ENCODE measurements around the gene FDXR.

FDXR gene

DNA sequence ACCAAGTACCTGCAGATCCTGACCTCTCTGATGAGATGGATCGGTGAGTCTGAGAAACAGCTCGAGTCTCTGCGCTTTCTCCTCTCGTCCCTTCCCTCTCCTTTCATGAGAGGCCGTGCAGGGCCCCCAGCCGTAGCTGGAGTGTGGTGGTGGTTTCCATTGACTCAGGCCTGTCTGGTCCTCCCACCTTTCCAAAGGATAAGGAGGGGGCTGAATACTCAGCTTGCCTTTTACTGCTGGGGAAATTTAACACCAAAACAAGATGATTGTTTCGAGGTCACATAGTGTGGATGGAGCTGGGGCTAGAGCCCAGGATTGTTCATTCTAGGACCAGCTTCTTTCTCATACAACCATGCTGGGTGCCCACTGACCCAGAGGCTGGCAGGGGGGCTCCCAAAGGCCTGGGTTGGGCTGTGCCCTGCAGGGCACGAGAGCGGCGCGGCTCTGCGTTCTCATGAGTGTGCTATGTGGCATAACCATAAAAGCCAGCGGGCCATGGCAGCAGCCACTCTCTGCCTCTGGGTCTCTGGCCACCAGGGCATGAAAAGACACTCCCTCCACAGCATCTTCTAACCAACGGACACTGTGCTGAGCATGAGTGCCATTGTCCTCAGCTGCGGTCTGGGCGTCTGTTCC is 52.9 kb downstream of the FDXR start:
- peaks cover 3% of the 10 kb centered on the region for H3K36me3 Mint-ChIP-seq (ENCODE audit: low read depth)
- peak; percentile 43 for DNase-seq
- H3K27me3 Mint-ChIP-seq (ENCODE audit: low read depth, poor library complexity) = peaks cover 4% of the 10 kb centered on the region
- H3K27ac Mint-ChIP-seq = peak overlapping the region; percentile 95
- peaks cover 96% of the 10 kb centered on the region for H3K4me1 Mint-ChIP-seq
- TF ChIP-seq, protein P1, sequence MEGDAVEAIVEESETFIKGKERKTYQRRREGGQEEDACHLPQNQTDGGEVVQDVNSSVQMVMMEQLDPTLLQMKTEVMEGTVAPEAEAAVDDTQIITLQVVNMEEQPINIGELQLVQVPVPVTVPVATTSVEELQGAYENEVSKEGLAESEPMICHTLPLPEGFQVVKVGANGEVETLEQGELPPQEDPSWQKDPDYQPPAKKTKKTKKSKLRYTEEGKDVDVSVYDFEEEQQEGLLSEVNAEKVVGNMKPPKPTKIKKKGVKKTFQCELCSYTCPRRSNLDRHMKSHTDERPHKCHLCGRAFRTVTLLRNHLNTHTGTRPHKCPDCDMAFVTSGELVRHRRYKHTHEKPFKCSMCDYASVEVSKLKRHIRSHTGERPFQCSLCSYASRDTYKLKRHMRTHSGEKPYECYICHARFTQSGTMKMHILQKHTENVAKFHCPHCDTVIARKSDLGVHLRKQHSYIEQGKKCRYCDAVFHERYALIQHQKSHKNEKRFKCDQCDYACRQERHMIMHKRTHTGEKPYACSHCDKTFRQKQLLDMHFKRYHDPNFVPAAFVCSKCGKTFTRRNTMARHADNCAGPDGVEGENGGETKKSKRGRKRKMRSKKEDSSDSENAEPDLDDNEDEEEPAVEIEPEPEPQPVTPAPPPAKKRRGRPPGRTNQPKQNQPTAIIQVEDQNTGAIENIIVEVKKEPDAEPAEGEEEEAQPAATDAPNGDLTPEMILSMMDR (IDR thresholded peaks at IDR 0.05) = no peak
- no peaks in the 10 kb centered on the region for H3K9me3 Mint-ChIP-seq
- peak overlapping the region; percentile 65 for H3K4me3 Mint-ChIP-seq

DNA sequence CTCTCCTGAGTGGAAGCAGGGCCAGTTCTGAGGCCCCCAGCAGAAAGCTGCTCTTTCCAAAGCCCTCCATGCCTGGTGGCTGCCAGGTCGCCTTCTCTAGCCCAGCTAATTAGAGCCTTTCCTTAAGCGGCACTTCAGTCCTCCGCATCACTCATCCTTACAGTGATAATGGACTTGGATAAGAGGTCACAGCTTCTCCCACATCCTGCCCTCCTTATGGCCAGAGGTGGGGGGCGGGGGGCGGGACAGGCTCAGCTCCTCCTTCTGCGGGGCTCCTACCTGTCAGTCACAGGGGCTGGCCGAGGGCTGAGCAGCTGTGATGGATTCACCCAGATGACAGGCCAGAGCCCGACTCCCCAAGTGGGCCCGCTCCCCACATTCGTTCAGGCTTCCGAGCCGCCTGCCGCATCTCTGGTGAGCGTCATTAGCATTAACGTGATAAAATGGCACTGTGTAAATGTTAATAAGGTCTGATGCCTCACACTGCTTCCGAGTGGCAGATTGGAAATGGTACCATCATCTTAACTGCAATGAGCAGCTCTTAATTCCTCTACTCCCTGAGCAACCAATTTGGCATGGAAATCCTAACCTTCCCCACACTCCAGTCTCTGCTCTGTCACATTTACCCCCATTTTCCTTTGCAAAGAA is 54.4 kb downstream of the FDXR start:
- no peak overlapping the region for H3K4me3 Mint-ChIP-seq

DNA sequence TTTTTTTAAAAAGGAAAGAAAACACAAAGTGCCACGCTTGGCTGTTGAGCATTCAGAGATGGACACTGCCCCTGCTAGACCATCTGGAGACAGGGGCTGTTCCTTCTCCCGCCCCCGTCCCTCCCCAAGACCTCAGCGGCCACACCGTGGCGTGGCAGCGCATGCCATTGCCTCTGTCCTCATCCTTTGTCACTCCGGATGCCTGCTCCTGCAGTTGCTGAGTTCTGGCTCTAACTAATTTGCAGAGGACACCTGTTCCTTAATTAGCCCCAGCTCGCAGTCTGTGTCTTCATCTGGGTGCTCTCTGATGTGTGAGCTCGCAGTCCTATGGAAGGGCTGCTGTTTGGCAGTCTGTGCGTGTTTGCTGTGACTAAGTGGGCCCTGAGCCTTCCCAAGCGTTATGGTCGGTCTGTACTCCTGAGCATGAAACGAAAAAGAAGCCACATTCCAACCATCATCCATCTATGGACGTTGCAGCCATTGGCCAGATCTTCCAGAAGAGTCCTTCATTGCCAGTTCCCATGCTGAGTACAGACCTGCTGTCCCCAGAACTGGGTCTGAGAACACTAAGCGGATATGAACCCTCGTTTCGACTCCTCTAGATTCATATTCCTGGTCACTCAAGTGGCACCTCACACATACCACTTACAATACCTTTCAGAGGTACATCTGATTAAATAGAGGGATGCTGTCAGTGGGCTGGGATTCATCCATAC is 55.7 kb downstream of the FDXR start:
- no peaks in the 10 kb centered on the region for H3K9me3 Mint-ChIP-seq
- H3K4me1 Mint-ChIP-seq = peaks cover 94% of the 10 kb centered on the region
- no peak overlapping the region for H3K4me3 Mint-ChIP-seq
- peaks cover 7% of the 10 kb centered on the region for H3K36me3 Mint-ChIP-seq (ENCODE audit: low read depth)
- no peak overlapping the region for H3K27ac Mint-ChIP-seq
- TF ChIP-seq, protein P1 (IDR thresholded peaks at IDR 0.05) = no peak
- DNase-seq = no peak
- peaks cover 4% of the 10 kb centered on the region for H3K27me3 Mint-ChIP-seq (ENCODE audit: low read depth, poor library complexity)

More for the DNA sequence above, 54.4 kb downstream of the FDXR start:
- TF ChIP-seq, protein P1 (IDR thresholded peaks at IDR 0.05) = no peak
- Mint-ChIP-seq H3K4me1 (peaks cover 93% of the 10 kb centered on the region), H3K36me3 (ENCODE audit: low read depth) (peaks cover 7% of the 10 kb centered on the region), H3K9me3 (no peaks in the 10 kb centered on the region), H3K27ac (no peak overlapping the region), H3K27me3 (ENCODE audit: low read depth, poor library complexity) (peaks cover 4% of the 10 kb centered on the region)
- DNase-seq = no peak

DNA sequence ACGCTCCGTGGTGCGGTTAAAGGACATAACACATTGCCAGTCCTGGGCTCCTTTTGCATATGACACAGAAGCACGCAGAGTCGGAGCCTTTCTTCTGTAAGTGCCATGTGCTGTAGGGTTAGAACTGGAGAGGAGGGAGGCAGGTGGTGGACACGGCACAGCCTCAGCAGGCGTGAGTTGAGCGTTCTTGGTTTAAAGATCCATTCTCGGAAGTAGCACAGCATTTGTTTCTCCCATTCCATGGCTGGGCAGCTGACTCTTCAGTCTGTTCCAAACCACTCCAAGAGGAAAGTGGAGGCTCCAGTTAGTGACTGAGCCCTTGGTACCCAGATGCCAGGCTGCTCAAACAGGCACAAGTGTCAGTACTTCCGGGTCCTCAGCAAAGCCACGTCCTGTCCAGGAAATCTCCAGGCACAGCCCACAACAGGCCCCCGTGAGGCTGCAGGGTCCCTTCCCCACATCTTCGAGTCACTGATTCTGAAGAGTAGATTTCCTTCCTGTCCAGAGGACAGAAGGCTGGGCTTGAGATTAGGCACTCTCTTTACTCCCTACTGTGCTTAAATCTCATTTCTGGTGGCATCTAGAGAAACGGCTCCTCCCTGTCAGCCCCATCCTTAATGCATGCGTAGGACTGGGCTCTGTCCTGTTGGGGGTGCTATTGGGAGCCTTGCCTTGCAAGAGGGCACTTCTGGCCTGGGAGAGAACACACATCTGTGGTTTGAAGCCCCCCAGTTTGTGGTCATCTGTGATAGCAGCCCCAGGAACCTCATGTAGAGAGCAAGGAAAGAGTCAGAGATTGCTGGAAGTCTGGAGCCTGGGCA is 57.0 kb downstream of the FDXR start:
- Mint-ChIP-seq H3K27ac (no peak overlapping the region), H3K4me3 (peak overlapping the region; percentile 28), H3K9me3 (no peaks in the 10 kb centered on the region), H3K4me1 (peaks cover 92% of the 10 kb centered on the region), H3K36me3 (ENCODE audit: low read depth) (peaks cover 7% of the 10 kb centered on the region), H3K27me3 (ENCODE audit: low read depth, poor library complexity) (peaks cover 7% of the 10 kb centered on the region)
- TF ChIP-seq, protein P1 (IDR thresholded peaks at IDR 0.05) = peak; percentile 22
- no peak for DNase-seq

DNA sequence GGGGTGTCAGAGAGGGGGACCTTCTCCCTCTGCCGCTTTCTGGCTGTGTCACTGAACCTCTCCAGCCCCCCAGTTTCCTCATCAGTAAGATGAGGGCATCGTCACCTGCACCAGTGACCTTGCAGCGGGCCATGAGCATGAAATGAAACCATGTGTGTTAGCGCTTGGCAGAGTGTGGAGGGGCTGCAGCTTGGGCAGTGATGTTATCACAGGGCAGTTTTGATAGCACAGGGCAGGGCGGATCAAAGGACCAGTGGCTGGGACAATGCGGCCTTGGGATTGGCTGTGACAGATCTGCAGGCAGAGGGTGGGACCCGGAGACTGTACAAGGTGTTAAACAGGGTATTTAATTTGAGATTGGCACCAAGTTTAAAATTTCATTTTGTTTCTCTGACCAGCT is 57.7 kb downstream of the FDXR start:
- peaks cover 8% of the 10 kb centered on the region for H3K27me3 Mint-ChIP-seq (ENCODE audit: low read depth, poor library complexity)
- H3K36me3 Mint-ChIP-seq (ENCODE audit: low read depth) = peaks cover 9% of the 10 kb centered on the region
- TF ChIP-seq, protein P1 (IDR thresholded peaks at IDR 0.05) = no peak
- no peaks in the 10 kb centered on the region for H3K9me3 Mint-ChIP-seq
- no peak overlapping the region for H3K27ac Mint-ChIP-seq
- H3K4me3 Mint-ChIP-seq = no peak overlapping the region
- peaks cover 89% of the 10 kb centered on the region for H3K4me1 Mint-ChIP-seq
- DNase-seq = no peak
